Stimulated activated CD4-positive, alpha-beta T cell treated with anti-CD3 and anti-CD28 coated beads, TNF-alpha, amount 100 ng/mL, for 48 hours (primary cell): ENCODE results near the gene KCNIP2.
A peak's percentile ranks its signal among the peaks of the same experiment; 100 is the strongest.
"Not testable (repeated sequence)": the region's sequence is repeated elsewhere in the genome, so short reads cannot be mapped to it uniquely, and the experiment has no call there.

ENCODE experiments used
- DNase-seq, 3 donors: peaks; one replicate each; pipeline ENCODE4 v3.0.0-alpha.2; 2020; ENCODE audit warnings: low read depth in 3 of 3

Gene KCNIP2

DNA sequence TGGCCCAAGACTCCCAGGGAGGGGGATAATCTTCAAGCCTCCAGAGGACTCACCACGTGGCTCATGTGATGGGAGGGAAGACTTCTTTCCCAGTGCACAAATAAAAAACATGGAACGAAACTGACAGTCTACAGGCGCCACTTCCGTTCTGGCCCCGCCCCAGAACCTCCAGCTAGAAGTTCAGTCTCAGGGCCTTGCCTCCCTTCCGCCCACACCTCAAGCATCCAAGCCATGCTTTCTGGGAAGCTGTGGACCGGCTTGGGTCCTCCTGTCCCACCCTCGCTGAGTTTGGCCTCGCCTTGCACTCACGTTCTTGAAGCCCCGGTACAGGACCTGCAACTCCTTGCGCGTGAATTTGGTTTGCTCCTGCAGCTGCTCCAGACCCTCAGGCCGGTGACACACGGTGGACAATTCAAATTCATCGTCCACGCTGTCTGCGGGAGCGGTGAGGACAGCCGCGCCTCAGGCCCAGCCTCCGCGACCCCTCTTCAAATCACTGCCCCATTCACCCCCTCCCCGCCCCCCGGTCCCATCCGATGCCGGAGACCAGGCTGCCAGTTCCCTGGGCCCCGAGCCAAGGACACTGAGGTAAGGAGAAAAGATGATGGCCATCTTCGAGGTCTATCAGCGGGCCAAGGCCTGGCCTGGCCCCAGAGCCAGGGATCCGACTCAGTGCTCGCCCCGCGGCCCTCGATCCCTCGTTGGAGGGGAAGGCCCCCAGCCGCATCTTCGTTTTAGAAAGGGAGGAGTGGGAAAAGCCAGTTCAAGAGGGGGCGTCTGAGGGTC is 14.6 kb downstream of the KCNIP2 start:
- no peak for DNase-seq

- DNase-seq, result no peak
These were observed 15.5 kb downstream of the KCNIP2 start for GRCh38 chr10:101827919-101828600.

DNA sequence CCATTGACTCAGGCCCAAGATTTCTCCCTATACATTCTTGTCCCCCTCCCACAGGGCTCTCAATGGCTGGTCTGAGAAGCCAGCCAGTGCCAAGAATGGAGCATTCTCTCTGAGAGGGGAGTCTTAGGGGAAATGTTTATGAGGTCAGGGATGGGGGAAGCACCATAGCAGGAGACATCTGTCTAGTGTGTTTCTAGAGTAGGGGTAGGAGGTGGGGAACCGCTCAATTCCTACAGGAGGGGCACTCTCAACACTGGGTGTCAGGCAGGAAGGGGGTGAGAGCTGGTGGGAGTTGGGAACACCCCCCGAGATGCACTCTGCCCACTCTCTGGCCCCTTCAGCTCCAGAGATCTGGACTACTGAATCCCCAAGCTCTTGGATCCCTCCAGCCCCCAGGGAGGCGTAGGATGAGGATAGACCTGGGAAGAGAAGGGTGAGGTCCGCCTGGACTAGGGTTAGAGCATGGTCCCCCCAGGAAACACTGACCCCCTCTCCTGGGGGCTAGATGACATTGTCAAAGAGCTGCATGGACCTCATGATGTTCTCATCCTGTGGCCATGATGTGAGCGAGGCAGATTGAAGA is 16.7 kb downstream of the KCNIP2 start:
- no peak for DNase-seq

DNA sequence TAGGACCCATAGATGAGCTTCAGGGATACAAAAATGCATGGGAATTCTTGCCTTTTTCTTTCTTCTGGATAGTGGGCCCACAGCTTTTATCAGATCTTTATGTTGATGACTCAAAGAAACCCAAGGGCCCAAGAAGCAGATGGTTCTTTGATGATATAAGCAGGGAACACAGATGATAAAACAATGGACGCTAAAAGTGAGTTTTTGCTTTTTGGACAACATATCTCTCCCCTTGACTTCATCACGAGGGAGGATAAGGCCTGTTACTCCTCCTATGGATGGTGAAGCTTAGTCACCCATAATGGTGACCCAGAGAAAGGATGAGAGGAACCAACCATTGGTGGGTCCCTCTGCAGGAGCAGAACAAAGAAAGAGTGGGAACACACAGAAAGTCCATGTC is 18.9 kb downstream of the KCNIP2 start:
- no peak for DNase-seq

DNA sequence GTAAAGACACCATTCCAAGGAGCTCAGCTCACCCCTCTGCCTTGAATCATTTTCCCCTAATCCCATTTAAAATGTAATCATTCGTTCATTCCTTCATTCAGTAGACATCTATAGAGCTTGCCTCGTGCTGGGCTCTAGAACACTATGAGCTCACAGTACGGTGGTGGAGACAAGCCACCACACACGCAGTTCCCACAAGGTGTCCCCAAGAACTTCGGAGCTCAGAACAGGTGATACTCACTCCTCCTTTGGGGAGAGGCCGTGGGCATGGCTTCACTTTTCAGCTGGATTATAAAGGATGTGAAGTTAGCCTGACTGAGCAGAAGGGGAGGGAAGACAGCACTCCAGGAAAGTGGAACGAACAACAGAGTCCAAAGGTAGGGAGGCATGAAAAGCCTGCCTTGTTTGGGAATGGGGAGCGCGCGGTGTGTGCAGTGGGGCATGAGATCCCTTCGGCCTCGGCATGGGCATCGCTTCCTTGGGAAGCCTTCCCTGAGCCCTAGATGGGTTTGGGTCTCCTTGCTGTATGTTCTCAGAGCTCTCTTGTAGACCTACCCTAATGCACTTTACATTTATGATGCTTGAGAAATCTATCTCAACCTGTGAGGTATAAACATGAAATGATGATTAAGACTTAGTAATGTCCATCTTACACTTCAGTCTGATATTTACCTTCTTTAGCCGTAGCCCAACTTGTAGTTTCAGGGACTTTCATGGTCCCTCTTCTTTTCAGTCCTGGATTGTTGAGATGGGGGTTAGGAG is 24.5 kb downstream of the KCNIP2 start:
- no peak for DNase-seq

GRCh38 chr10:101818119-101818871 is 25.3 kb downstream of the KCNIP2 start, which contains the start of gene OGA:
Gene OGA, minus strand, starts transcription at chr10:101818444. Its CDS starts 422 bp downstream, at chr10:101818022.
- peak; percentile 92 to 95 (median 94) for DNase-seq

DNA sequence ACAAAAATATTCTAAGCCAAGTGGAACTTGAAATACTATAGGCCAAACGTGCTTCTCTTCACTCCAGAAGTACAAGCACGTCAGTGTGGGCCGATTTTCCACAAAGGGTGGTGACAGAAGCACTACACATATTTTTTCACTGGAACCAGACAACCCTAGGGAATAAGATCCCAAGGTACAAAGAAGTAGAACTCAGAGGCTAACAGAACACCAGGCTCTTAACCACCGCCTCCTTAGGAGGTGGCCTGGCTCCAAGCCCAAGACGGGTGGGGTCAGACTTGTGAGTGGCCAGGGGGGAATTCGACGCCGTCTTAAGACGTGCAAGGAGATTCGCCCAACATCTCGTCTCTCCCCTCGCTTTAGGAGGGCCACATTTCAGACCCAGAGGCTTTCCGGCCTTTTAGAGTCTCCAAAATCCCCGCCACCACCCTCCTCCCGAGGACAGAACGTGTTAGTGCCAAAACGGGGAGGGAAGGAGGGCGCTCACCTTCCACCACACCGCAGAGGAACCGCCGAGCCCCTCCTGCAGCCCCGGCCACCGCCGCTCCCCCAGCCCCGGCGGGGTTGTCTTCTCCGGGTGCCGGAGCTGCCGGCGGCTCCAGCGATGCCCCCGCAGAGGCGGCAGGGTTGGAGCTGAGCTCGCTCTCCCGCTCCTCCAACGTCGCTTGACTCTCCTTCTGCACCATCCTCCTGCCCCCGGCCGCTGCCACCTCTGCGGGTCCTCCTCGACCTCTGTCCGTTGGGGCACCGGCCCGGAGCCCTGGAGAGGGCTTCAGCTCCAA is 26.1 kb downstream of the KCNIP2 start:
- peak in 1 of 3 donors; percentile 27 for DNase-seq

DNA sequence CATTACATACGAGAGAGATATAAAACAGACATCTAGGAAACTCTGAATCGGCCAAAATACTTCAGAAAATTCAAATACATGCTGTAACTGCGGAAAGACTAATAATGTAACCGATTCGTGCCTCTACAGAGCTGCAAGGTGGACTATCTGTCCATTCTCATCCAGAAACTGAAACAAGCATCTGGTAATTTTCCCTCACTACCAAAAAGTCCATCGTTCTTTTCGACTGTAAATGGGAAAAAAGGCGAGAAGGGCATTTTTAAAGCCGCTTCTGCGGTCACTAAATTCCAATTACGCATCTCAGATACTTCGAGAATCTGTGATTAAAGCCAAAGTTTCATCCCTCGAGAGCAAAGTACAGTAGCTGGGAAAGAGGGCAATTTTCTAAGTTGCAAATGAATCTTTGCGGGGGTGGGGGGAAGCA is 26.7 kb downstream of the KCNIP2 start:
- DNase-seq, result no peak

DNA sequence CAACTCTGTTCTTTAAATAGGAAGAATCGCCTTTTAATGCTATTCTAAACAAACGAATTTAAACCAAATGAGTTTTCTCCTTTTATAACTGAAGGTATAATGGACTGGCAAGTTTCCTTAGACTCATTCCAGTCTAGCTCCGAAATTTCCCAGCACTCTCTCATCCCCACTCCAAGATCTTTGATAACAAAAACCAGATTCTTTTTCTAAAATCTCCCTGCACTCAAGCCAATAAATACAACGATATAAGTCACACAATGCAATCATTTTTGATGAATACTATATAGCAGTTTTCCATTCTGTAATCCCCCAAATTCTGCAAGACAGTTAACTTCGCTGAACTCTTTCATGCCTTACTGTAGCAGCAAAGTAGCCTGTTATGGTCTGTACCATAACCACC is 27.2 kb downstream of the KCNIP2 start:
- DNase-seq, result no peak

DNA sequence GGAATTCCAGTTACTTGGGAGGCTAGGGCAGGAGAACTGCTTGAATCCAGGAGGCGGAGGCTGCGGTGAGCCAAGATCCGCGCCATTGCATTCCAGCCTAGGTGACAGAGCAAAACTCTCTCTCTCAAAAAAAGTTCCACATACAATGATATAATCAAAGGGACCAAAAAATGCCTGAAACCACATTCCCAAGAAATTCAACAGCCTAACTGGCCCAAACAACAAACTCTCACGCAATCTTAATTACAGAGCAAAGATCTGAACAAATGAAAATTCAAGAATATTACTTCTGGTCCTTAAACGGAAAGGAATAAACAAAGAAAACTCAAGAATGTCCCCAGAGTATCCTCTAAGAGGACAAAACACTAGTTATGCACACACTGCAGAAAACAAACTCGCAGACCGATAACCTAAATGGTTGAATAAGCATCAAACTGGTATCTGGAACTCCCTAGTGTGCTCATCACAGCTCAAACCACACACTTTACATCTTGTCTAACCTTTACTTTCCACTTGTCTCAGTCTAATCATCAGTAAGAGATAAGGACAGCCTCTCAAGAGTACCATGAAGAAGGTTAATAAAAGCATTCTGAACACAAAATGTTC is 29.0 kb downstream of the KCNIP2 start:
- no peak for DNase-seq

DNA sequence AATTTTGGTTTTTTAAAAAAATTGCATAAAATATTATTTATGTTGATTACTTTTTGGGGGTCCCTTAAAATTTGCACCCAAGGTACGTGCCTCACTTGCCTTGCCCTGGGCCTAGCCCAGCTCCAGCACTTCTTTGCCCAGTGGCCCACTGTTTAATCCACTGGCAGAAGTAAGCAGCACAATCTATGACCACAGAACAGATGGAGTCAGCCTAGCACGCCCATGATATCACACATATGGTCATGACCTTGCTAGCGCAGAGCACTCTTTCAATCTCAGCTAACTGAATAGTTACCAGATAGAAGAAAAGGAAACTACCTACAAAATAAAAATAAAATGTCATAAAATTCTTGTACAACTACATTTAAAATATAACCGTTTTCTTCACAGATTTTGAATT is 31.0 kb downstream of the KCNIP2 start:
- no peak for DNase-seq

DNA sequence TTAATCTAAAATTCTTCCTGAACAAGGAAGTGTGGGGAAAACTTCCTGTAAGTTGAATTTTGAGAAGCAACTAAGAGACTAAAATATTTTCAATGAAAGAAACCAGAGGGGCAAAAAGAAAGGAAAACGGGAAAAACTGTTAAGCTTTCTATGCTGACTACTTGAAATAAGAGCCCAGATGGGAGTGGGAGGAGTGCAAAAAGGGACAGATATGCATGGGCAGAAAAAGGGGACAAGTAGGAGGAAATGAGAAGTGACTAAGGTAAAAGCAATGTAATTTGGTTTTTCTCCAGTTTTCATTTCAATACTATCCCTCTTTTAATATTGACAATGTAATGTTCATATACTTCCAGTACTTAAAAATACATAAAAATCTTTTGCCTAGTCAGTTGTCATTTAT is 36.4 kb downstream of the KCNIP2 start:
- no peak for DNase-seq

- DNase-seq, result no peak
These were observed 40.1 kb downstream of the KCNIP2 start for GRCh38 chr10:101803511-101803910.

- DNase-seq, result no peak
These were observed 46.1 kb downstream of the KCNIP2 start for GRCh38 chr10:101797403-101798059.

- no peak for DNase-seq
These were observed 50.1 kb downstream of the KCNIP2 start for GRCh38 chr10:101793526-101793925.

- DNase-seq, result no peak
These were observed 53.9 kb downstream of the KCNIP2 start for GRCh38 chr10:101789686-101790085.

DNA sequence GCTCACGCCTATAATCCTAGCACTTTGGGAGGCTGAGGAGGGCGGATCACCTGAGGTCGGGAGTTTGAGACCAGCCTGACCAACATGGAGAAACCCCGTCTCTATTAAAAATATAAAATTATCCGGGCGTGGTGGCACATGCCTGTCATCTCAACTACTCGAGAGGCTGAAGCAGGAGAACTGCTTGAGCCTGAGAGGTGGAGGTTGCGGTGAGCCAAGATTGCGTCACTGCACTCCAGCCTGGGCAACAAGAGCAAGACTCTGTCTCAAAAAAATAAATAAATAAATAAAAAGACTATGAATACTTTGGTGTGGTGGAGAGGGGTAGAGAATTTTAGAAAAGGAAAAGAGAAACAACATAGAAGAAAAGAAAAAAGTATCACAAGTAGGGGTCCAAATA is 54.4 kb downstream of the KCNIP2 start:
- not testable (repeated sequence) for DNase-seq

GRCh38 chr10:101785801-101786200 is 57.8 kb downstream of the KCNIP2 start:
- DNase-seq, result no peak

DNA sequence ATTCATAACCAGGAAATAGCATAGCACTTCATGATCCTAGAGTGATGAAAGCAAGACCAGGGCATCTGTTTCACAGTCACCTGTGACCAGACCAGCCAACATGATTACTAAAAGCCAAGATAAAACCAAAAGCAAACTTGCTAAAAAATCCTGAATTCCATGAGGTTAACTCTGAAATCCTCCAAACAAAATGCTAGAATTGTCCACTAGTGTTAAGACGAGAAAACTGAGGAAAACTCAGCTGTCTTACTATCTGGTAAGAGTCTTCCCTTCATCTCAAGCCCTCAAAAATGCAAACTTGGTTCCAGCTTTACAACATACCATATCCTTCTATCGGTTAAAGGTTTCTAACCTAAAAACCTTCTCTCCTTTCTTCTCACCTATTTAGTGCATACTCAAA is 59.0 kb downstream of the KCNIP2 start:
- DNase-seq, result no peak

DNA sequence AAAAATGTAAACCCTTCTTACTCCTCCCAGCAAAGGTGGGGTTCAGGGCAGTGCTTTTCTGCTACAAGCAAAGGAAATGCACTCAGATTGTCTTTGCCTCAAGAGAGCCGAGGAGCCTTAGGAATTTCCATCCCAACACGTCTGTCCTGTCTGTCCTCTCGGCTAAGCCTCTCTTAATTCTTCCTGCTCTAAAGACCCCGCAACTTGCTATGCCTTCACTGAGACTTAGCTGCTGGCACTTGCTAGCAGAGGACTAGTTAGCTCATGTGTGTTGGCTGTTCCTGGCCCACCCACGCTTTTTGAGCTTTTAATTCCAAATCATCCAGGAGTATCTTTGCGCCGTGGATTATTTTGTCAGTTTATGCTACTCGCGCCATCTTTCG is 59.9 kb downstream of the KCNIP2 start:
- DNase-seq, result no peak
